ENCODE measurements around the gene LBX1.

GRCh38 chr10:101222683-101223273 is 6.5 kb downstream of the LBX1 start:
- TF ChIP-seq POLR2A (IDR thresholded peaks at IDR 0.05) (no peak), CTCF (IDR thresholded peaks at IDR 0.05 in 8 of 11, conservative IDR thresholded peaks at IDR 0.05 in 3 of 11) (no peak), POLR2AphosphoS5 (IDR thresholded peaks at IDR 0.05) (peak in 1 of 3 donors; percentile 51)

Measured in spleen (tissue), 7 donors.